ENCODE data around the gene CYSRT1.

CYSRT1 gene

DNA sequence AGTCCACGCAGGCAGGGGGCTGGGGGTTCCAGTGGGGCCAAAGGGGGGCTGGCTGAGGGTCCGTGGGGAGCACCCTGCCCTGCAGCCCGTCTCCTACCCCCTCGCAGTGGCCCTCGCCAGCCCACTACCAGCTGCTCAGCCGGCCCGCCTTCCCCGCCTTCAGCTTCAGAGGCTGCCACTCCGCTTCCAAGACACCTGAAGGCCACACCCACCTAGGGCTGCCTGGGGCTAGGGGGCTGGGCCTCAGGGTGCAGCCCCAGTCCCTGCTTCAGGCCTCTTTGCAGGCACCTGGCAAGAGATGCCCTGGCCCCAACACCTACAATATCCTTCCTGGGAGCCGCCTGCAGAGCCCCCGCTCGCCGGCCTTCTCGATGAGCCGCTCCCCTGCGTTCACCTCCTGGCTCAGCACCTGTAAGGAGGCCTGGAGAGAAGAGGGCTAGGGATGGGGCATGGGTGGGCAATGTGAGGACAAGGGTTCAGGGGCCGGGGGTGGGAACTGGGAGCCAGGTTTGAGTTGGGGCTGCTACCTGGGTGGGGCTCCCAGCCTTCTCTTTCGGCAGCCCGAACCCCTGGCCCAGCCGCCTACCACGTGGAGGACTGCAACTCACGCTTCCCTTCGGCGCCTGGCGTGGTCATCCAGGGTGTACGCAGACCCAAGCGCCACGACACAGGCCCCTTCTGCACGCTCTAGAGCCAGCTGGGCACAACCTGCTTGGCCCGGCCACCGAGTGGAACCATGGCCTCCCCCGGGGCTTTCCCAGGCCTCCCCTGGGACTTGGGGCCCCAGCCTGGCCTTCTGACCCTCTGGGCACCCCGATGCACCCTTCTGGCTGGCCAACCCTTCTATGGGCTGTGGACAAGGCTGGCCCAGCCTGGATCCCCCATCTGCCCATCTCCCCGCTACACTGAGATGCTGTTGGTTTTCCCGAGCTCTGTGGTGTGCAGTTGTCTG, 27.9 kb downstream of the CYSRT1 start:
- no peak overlapping the region for H3K4me3 ChIP-seq (ENCODE audit: low read length)
- peak; percentile 34 for DNase-seq (ENCODE audit: low read depth)
- TF ChIP-seq, protein P1, sequence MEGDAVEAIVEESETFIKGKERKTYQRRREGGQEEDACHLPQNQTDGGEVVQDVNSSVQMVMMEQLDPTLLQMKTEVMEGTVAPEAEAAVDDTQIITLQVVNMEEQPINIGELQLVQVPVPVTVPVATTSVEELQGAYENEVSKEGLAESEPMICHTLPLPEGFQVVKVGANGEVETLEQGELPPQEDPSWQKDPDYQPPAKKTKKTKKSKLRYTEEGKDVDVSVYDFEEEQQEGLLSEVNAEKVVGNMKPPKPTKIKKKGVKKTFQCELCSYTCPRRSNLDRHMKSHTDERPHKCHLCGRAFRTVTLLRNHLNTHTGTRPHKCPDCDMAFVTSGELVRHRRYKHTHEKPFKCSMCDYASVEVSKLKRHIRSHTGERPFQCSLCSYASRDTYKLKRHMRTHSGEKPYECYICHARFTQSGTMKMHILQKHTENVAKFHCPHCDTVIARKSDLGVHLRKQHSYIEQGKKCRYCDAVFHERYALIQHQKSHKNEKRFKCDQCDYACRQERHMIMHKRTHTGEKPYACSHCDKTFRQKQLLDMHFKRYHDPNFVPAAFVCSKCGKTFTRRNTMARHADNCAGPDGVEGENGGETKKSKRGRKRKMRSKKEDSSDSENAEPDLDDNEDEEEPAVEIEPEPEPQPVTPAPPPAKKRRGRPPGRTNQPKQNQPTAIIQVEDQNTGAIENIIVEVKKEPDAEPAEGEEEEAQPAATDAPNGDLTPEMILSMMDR (IDR thresholded peaks at IDR 0.05; ENCODE audit: insufficient read depth, low read depth, low read length, missing control alignments), result no peak

DNA sequence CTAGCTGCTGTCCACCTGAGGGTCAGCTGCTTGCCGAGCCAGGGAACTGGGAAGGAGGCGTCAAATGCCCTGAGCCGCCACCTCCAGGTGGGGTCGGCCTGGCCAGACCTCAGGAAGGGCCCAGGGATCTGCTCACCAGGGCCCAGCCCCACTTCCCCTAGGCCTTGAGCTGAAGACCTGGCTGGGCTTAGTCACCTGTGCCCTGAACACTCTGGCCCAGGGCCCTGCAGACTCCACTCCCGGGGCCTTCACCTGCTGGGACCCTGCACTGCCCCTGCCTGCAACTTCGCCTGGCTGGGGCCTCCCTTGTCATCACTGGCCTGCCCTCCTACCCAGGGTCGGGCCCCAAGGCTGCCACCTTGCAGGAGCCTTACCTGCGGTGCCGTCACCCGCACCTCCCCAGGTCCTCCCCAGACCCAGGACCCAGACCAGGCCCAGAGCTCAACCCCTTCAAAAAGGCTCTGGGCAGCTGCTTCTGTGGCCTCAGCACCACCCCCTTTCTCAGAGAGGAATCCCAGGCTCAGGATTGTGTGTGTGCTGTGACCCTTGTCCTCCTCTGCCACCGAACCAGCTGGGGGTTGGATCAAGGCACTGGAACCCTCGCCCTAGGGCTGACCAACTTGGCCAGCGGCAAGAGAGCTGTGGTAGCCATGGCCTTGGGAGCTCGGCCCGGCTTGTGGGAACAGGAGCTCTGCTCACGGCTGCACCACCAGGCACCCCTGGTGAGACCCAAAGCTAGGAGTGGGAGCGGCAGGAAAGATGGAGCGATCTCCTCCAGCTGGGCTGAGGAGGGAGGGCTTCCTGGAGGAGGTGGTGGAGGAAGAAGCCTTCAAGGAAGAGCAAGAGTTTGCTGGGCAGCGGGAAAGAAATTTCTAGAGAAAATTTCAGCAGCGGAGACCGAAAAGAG, 29.0 kb downstream of the CYSRT1 start:
- no peak for DNase-seq (ENCODE audit: low read depth)
- TF ChIP-seq, protein P1 (IDR thresholded peaks at IDR 0.05; ENCODE audit: insufficient read depth, low read depth, low read length, missing control alignments), result no peak
- peak overlapping the region; percentile 81 for H3K4me3 ChIP-seq (ENCODE audit: low read length)

DNA sequence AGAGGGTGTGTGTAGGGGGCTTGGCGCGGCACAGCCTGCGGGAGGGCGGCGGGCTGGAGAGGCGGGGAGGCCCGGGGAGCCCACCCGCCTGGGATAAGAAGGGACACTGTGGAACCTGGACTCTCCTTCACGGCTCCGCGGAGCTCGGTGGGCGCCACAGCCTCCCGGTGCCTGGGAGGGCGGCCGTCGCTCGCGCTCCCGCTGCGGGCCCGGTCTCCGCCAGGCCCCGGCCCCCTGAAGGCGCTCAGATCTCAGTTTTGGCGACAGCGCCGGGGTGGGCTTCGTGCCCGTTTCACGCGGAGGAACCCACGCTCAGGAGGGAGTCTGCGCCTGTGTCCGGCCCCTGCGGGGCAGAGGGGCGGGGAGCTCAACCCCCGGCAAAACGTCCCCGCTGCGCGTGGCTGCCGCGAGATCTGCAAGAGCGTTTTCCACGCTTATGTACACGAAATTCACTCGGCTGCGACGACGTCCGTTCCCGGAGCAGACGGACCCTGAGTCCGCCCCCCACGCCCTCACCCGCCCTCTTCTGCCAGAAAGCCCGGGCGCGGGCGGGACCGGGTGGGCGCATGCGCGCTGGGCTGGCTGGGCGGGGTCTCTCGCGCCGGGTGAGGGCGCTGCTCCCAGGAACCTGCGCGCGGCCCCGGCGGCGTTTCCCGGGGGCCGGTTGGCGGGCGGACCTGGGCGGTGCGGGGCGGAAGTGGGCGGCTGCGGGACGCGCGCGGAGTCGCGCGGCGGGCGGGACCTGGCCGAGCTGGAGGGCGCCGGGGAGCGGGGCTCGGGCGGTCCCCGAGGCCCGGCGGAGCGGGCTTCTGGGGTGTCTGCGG, 29.9 kb downstream of the CYSRT1 start, which contains the start of gene NELFB:
Gene NELFB (plus strand): TSS at position 704 of the 824 bp plus-strand sequence.
- TF ChIP-seq, protein P1 (IDR thresholded peaks at IDR 0.05; ENCODE audit: insufficient read depth, low read depth, low read length, missing control alignments), result no peak
- peak within 1 kb of the TSS; percentile 89 for H3K4me3 ChIP-seq (ENCODE audit: low read length)
- peak; percentile 88 for DNase-seq (ENCODE audit: low read depth)

DNA sequence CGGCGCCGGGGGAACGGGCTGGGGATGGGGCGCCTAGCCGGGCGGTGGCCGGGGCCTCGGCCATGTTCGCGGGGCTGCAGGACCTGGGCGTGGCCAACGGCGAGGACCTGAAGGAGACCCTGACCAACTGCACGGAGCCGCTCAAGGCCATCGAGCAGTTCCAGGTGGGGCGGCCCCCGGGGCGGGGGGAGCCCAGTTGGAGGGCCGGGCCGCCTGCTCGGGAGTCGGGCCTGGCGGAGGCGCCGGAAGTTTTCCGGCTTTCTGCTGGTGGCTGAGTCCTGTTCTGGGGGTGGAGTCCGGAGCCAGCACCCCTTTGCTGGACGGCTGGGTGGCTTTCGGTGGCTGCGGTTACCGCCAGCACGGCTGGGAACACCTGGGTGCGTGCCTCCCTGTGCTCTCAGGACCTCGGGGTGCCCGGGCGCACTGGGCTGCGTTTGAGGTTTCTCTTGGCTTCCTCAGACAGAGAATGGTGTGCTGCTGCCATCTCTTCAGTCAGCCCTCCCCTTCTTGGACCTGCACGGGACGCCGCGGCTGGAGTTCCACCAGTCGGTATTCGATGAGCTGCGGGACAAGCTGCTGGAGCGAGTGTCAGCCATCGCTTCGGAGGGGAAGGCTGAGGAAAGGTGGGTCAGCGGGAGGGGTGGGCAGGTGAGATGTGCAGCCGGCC, 30.6 kb downstream of the CYSRT1 start:
- peak; percentile 45 for DNase-seq (ENCODE audit: low read depth)
- H3K4me3 ChIP-seq (ENCODE audit: low read length), result peak overlapping the region; percentile 89
- TF ChIP-seq, protein P1 (IDR thresholded peaks at IDR 0.05; ENCODE audit: insufficient read depth, low read depth, low read length, missing control alignments), result no peak

DNA sequence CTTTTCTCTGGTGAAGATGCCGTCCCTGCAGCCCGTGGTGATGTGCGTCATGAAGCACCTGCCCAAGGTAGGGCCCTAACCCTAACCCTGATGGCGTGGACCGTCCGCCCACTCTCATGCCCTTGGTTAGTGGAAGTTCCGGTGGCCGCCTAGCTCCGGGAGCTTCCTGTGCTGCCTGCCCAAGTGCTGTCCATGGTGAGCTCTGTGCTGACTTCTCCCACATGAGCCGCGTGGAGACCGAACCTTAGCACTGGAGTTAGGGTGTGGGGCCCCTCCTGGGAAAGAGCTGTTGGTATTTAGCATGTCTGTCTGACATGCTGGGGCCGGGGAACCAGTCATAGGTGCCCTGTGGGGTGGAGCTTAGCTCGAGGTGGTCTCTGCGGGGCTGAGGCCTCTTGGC, 31.4 kb downstream of the CYSRT1 start:
- no peak for DNase-seq (ENCODE audit: low read depth)
- H3K4me3 ChIP-seq (ENCODE audit: low read length), result peak overlapping the region; percentile 89
- TF ChIP-seq, protein P1 (IDR thresholded peaks at IDR 0.05; ENCODE audit: insufficient read depth, low read depth, low read length, missing control alignments), result no peak

DNA sequence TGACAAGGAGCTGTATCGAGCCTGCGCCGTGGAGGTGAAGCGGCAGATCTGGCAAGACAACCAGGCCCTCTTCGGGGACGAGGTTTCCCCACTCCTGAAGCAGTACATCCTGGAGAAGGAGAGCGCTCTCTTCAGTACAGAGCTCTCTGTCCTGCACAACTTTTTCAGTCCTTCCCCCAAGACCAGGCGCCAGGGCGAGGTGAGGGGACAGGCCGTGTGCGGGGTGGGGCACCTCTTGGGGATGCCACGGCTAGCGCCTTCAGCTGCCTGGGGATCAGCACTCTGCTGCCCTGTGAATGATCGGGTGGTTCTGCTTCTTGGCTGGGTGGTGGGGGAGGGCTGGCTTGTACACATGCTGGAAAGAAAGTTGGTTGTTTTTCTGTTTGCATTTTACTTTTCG, 31.9 kb downstream of the CYSRT1 start:
- DNase-seq (ENCODE audit: low read depth), result no peak
- peak overlapping the region; percentile 89 for H3K4me3 ChIP-seq (ENCODE audit: low read length)
- TF ChIP-seq, protein P1 (IDR thresholded peaks at IDR 0.05; ENCODE audit: insufficient read depth, low read depth, low read length, missing control alignments), result no peak

Data from epithelial cell of esophagus (primary cell).